ENCODE results near the gene PRKAG2. TPM values are rescaled to one million over a fixed set of nuclear protein-coding genes. Genes with fewer than 3 reads are reported as not detected.

Gene PRKAG2
- total RNA-seq, 2 experiments from 2014 or later, result 18.4 to 29.9 TPM

- Mint-ChIP-seq H3K4me3 (no peak overlapping the region), H3K27me3 (no peaks in the 10 kb centered on the region), H3K36me3 (peaks cover 8% of the 10 kb centered on the region), H3K27ac (no peak overlapping the region), H3K4me1 (peaks cover 26% of the 10 kb centered on the region), H3K9me3 (ENCODE audit: low read depth) (no peaks in the 10 kb centered on the region)
- DNase-seq (no peak), ATAC-seq (no peak)
- CTCF ChIA-PET, result interaction anchor here (2.0 kb wide), 1 partner anchor 157 kb away, joined by 6 read pairs; no protein-coding TSS in a partner anchor
Measured at GRCh38 chr7:151625606-151626005, 251.3 kb downstream of the PRKAG2 start.

- no peak overlapping the region for H3K4me3 Mint-ChIP-seq
- H3K27me3 Mint-ChIP-seq, result no peaks in the 10 kb centered on the region
- peaks cover 18% of the 10 kb centered on the region for H3K4me1 Mint-ChIP-seq
- no peak for ATAC-seq
- H3K36me3 Mint-ChIP-seq, result peaks cover 10% of the 10 kb centered on the region
- CTCF ChIA-PET, result no interaction called here
- DNase-seq, result no peak
- no peak overlapping the region for H3K27ac Mint-ChIP-seq
- H3K9me3 Mint-ChIP-seq (ENCODE audit: low read depth), result no peaks in the 10 kb centered on the region
Measured at GRCh38 chr7:151624246-151624928, 252.5 kb downstream of the PRKAG2 start.

GRCh38 chr7:151623766-151624165, 253.1 kb downstream of the PRKAG2 start:
- H3K4me3 Mint-ChIP-seq, result no peak overlapping the region
- no peaks in the 10 kb centered on the region for H3K9me3 Mint-ChIP-seq (ENCODE audit: low read depth)
- no peaks in the 10 kb centered on the region for H3K27me3 Mint-ChIP-seq
- H3K36me3 Mint-ChIP-seq, result peaks cover 10% of the 10 kb centered on the region
- DNase-seq (no peak), ATAC-seq (no peak)
- peaks cover 17% of the 10 kb centered on the region for H3K4me1 Mint-ChIP-seq
- CTCF ChIA-PET, result no interaction called here
- no peak overlapping the region for H3K27ac Mint-ChIP-seq

GRCh38 chr7:151621961-151622360, 255.0 kb downstream of the PRKAG2 start:
- Mint-ChIP-seq H3K4me1 (peaks cover 12% of the 10 kb centered on the region), H3K27ac (no peak overlapping the region), H3K27me3 (no peaks in the 10 kb centered on the region), H3K9me3 (ENCODE audit: low read depth) (no peaks in the 10 kb centered on the region), H3K36me3 (peaks cover 10% of the 10 kb centered on the region), H3K4me3 (no peak overlapping the region)
- ATAC-seq (no peak), DNase-seq (no peak)
- CTCF ChIA-PET, result interaction anchor here (2.3 kb wide), 1 partner anchor 10 kb away, joined by 16 read pairs; no protein-coding TSS in a partner anchor

GRCh38 chr7:151616443-151617213, 260.3 kb downstream of the PRKAG2 start:
- no peak for ATAC-seq
- Mint-ChIP-seq H3K36me3 (peaks cover 2% of the 10 kb centered on the region), H3K9me3 (ENCODE audit: low read depth) (no peaks in the 10 kb centered on the region), H3K27ac (no peak overlapping the region), H3K4me3 (no peak overlapping the region), H3K27me3 (no peaks in the 10 kb centered on the region), H3K4me1 (no peaks in the 10 kb centered on the region)
- CTCF ChIA-PET, result interaction anchor here (1.4 kb wide), 1 partner anchor 16 kb away, joined by 5 read pairs; no protein-coding TSS in a partner anchor
- DNase-seq, result no peak

GRCh38 chr7:151615784-151616183, 261.1 kb downstream of the PRKAG2 start:
- H3K4me1 Mint-ChIP-seq, result no peaks in the 10 kb centered on the region
- peaks cover 2% of the 10 kb centered on the region for H3K36me3 Mint-ChIP-seq
- DNase-seq (no peak), ATAC-seq (no peak)
- H3K27me3 Mint-ChIP-seq, result no peaks in the 10 kb centered on the region
- CTCF ChIA-PET, result interaction anchor here (1.4 kb wide), 1 partner anchor 17 kb away, joined by 5 read pairs; no protein-coding TSS in a partner anchor
- H3K9me3 Mint-ChIP-seq (ENCODE audit: low read depth), result no peaks in the 10 kb centered on the region
- no peak overlapping the region for H3K4me3 Mint-ChIP-seq
- no peak overlapping the region for H3K27ac Mint-ChIP-seq

GRCh38 chr7:151615058-151615457, 261.9 kb downstream of the PRKAG2 start:
- H3K4me3 Mint-ChIP-seq, result no peak overlapping the region
- peaks cover under 1% of the 10 kb centered on the region for H3K36me3 Mint-ChIP-seq
- H3K9me3 Mint-ChIP-seq (ENCODE audit: low read depth), result no peaks in the 10 kb centered on the region
- H3K27me3 Mint-ChIP-seq, result no peaks in the 10 kb centered on the region
- no peaks in the 10 kb centered on the region for H3K4me1 Mint-ChIP-seq
- DNase-seq (no peak), ATAC-seq (no peak)
- no peak overlapping the region for H3K27ac Mint-ChIP-seq
- CTCF ChIA-PET, result no interaction called here

GRCh38 chr7:151614019-151614418, 262.9 kb downstream of the PRKAG2 start:
- Mint-ChIP-seq H3K4me1 (no peaks in the 10 kb centered on the region), H3K36me3 (no peaks in the 10 kb centered on the region), H3K27me3 (no peaks in the 10 kb centered on the region), H3K4me3 (no peak overlapping the region), H3K27ac (no peak overlapping the region), H3K9me3 (ENCODE audit: low read depth) (no peaks in the 10 kb centered on the region)
- CTCF ChIA-PET, result no interaction called here
- ATAC-seq (no peak), DNase-seq (no peak)

GRCh38 chr7:151611878-151612277, 265.0 kb downstream of the PRKAG2 start:
- CTCF ChIA-PET, result no interaction called here
- H3K9me3 Mint-ChIP-seq (ENCODE audit: low read depth), result no peaks in the 10 kb centered on the region
- DNase-seq, result no peak
- no peaks in the 10 kb centered on the region for H3K36me3 Mint-ChIP-seq
- ATAC-seq, result no peak
- H3K27ac Mint-ChIP-seq, result no peak overlapping the region
- H3K4me1 Mint-ChIP-seq, result peaks cover 4% of the 10 kb centered on the region
- no peaks in the 10 kb centered on the region for H3K27me3 Mint-ChIP-seq
- H3K4me3 Mint-ChIP-seq, result no peak overlapping the region

- Mint-ChIP-seq H3K4me3 (no peak overlapping the region), H3K27ac (no peak overlapping the region), H3K4me1 (peaks cover 4% of the 10 kb centered on the region), H3K36me3 (no peaks in the 10 kb centered on the region), H3K9me3 (ENCODE audit: low read depth) (no peaks in the 10 kb centered on the region), H3K27me3 (no peaks in the 10 kb centered on the region)
- CTCF ChIA-PET, result no interaction called here
- DNase-seq (no peak), ATAC-seq (no peak)
Measured at GRCh38 chr7:151611041-151611440, 265.9 kb downstream of the PRKAG2 start.

- Mint-ChIP-seq H3K36me3 (peaks cover 3% of the 10 kb centered on the region), H3K4me3 (no peak overlapping the region), H3K4me1 (peaks cover 4% of the 10 kb centered on the region), H3K9me3 (ENCODE audit: low read depth) (peaks cover 2% of the 10 kb centered on the region), H3K27me3 (no peaks in the 10 kb centered on the region), H3K27ac (no peak overlapping the region)
- ATAC-seq (no peak), DNase-seq (no peak)
- CTCF ChIA-PET, result no interaction called here
Measured at GRCh38 chr7:151608031-151608551, 268.8 kb downstream of the PRKAG2 start.

GRCh38 chr7:151607464-151607867, 269.4 kb downstream of the PRKAG2 start:
- ATAC-seq (no peak), DNase-seq (no peak)
- peaks cover 4% of the 10 kb centered on the region for H3K4me1 Mint-ChIP-seq
- no peak overlapping the region for H3K4me3 Mint-ChIP-seq
- H3K9me3 Mint-ChIP-seq (ENCODE audit: low read depth), result peaks cover 2% of the 10 kb centered on the region
- CTCF ChIA-PET, result no interaction called here
- H3K27me3 Mint-ChIP-seq, result no peaks in the 10 kb centered on the region
- H3K36me3 Mint-ChIP-seq, result peaks cover 3% of the 10 kb centered on the region
- no peak overlapping the region for H3K27ac Mint-ChIP-seq

GRCh38 chr7:151603951-151604350, 273.0 kb downstream of the PRKAG2 start:
- Mint-ChIP-seq H3K27me3 (no peaks in the 10 kb centered on the region), H3K27ac (no peak overlapping the region), H3K36me3 (peaks cover 3% of the 10 kb centered on the region), H3K4me3 (no peak overlapping the region), H3K4me1 (peaks cover 4% of the 10 kb centered on the region), H3K9me3 (ENCODE audit: low read depth) (peaks cover 2% of the 10 kb centered on the region)
- DNase-seq (no peak), ATAC-seq (no peak)
- CTCF ChIA-PET, result no interaction called here
